OCI-LY7 (cell line): Measurements from ENCODE around the gene TMEM123. TPM values are rescaled to one million over a fixed set of nuclear protein-coding genes. Genes with fewer than 3 reads are reported as not detected.
A peak's percentile ranks its signal among the peaks of the same experiment; 100 is the strongest.

Experiments
- BruUV-seq: library from RNA; stranded (reverse); fragments of 400-500 nt; replicated peaks from 2 replicates; lab custom pipeline; 2021; lab: Mats Ljungman, UMichigan
- CTCF ChIA-PET: fragments of 300-600 bp; sonication (Branson Sonifier 250); formaldehyde crosslinking; loops from one replicate; lab custom pipeline; 2022; ENCODE audit warnings: antibody characterized with exemption; ENCODE audit not compliant: unreplicated experiment; lab: Charles Lee
- POLR2A ChIA-PET: fragments of 300-600 bp; sonication (Branson Sonifier 250); formaldehyde crosslinking; loops from one replicate; lab custom pipeline; 2022; ENCODE audit warnings: antibody characterized with exemption; lab: Charles Lee
- DNase-seq: peaks from one replicate; pipeline ENCODE4 v3.0.0-alpha.2; 2015; ENCODE audit warnings: low spot score
- H2AFZ ChIP-seq: fragments of 200-600 bp; sonication (generic), shearing (Covaris generic); 2 replicates; pipeline ENCODE4 v1.6.1; 2014; ENCODE audit warnings: mild to moderate bottlenecking, antibody characterized with exemption, low read length, moderate library complexity
- H3K27ac ChIP-seq: fragments of 200-600 bp; sonication (generic); 2 replicates; pipeline ENCODE4 v1.5.1; 2014; ENCODE audit warnings: mixed run types, low read depth, mild to moderate bottlenecking, moderate library complexity, low read length, inconsistent platforms; ENCODE audit not compliant: poor library complexity, severe bottlenecking
- H3K36me3 ChIP-seq: fragments of 200-600 bp; sonication (generic); 2 replicates; pipeline ENCODE4 v1.6.1; 2014; ENCODE audit warnings: mild to moderate bottlenecking, antibody characterized with exemption, low read length, moderate library complexity, mixed read lengths; ENCODE audit not compliant: insufficient read depth
- H3K4me1 ChIP-seq: fragments of 200-600 bp; sonication (generic); 2 replicates; pipeline ENCODE4 v1.5.1; 2014; ENCODE audit warnings: mild to moderate bottlenecking, low read length; ENCODE audit not compliant: insufficient read depth, poor library complexity, severe bottlenecking
- H3K4me2 ChIP-seq: fragments of 200-600 bp; sonication (generic); 2 replicates; pipeline ENCODE4 v1.6.1; 2014; ENCODE audit warnings: mild to moderate bottlenecking, low read length
- H3K4me3 ChIP-seq: fragments of 200-600 bp; sonication (generic); 2 replicates; pipeline ENCODE4 v1.5.1; 2014; ENCODE audit warnings: mild to moderate bottlenecking, low read depth, low read length; ENCODE audit not compliant: poor library complexity, severe bottlenecking
- H3K79me2 ChIP-seq: fragments of 200-600 bp; sonication (generic); 2 replicates; pipeline ENCODE4 v1.6.1; 2016; ENCODE audit warnings: low read depth, mild to moderate bottlenecking, low read length, moderate library complexity, mixed read lengths; ENCODE audit not compliant: insufficient read depth
- H3K9me2 ChIP-seq: fragments of 200-600 bp; sonication (generic); 2 replicates; pipeline ENCODE4 v1.6.1; 2016; ENCODE audit warnings: mild to moderate bottlenecking, low read length, mixed read lengths; ENCODE audit not compliant: insufficient read depth
- H3K9me3 ChIP-seq: fragments of 200-600 bp; sonication (generic); 2 replicates; pipeline ENCODE4 v1.6.1; 2014; ENCODE audit warnings: mild to moderate bottlenecking, mixed run types, low read length, mixed read lengths
- H4K20me1 ChIP-seq: fragments of 200-600 bp; sonication (generic); 2 replicates; pipeline ENCODE4 v1.6.1; 2014; ENCODE audit warnings: mild to moderate bottlenecking, antibody characterized with exemption, low read length, moderate library complexity, mixed read lengths; ENCODE audit not compliant: insufficient read depth
- EZH2phosphoT487 ChIP-seq: fragments of 200-600 bp; sonication (generic); IDR thresholded peaks from 2 replicates; pipeline ENCODE4 v1.6.1; 2018; ENCODE audit warnings: low read depth, borderline replicate concordance, mild to moderate bottlenecking, mixed run types, antibody characterized with exemption, low read length, moderate library complexity, mixed read lengths
- intact Hi-C: fragments of 100-400 bp; cut with micrococcal nuclease; formaldehyde crosslinking; loops from one replicate; pipeline ENCODE4 v1.10.0; 2022; ENCODE audit not compliant: unreplicated experiment
- total RNA-seq, 2 experiments: library from RNA; depleted of rRNA in 1 of 2; stranded (reverse); fragments of >200 nt in 1 of 2; shearing (Covaris generic) in 1 of 2; gene quantifications; 2 replicates each; pipeline ENCODE4 v1.2.3, GENCODE V29; 2014 to 2022
- TF ChIP-seq, protein P1 (sequence below): fragments of 200-600 bp; sonication (generic); conservative IDR thresholded peaks from 2 replicates; pipeline ENCODE4 v1.5.1; 2014; ENCODE audit warnings: mild to moderate bottlenecking, antibody characterized with exemption, low read length, moderate library complexity, mixed read lengths

Gene TMEM123
- total RNA-seq, 2 experiments from 2014 or later: 127 to 232 TPM

DNA sequence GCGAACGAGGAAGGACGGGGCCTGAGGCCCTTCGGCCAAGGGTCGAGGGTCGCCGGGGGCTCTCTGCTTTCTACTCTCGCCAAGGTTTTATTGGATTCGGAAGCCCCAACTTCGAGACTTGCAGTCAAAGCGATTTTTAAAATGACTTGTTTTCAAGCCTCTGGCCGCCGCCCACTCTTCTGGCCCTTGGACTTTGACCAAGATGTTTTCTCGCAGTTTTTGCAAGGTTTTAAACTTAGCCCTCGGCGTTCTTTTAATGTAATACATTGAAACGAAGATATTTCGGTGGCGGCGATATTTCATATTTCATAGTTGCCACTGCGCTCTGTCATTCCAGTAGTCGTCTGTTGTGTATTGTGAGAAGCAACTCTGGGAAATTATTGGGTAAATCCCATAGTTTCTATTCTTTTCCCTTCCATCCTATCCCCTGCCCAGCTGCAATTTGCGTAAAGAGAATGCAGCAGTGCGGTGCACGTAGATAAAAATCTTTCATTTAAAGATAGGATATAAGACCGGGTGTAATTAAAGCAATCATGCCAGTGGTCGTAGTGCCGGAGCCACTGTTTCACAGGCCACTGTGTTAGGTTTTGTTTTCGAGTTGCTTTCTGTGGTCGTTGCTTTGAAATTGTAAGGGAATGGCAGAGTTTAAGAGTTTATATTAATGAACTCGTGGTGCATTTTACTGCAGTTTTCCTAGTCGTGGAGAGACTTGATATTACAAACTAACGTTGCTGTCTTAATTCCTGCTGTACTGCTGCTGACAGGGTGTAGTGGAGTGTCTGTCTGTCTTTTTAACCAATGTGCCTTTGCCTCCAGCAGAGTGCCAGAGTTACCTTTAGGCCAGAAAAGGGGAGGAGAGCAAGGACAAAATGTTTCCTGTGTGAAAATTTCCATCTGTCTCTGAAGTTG lies 104.8 kb downstream of the TMEM123 start:
- H3K79me2 ChIP-seq: peaks cover 36% of the 10 kb centered on the region
- no peak for TF ChIP-seq EZH2phosphoT487
- TF ChIP-seq, protein P1, sequence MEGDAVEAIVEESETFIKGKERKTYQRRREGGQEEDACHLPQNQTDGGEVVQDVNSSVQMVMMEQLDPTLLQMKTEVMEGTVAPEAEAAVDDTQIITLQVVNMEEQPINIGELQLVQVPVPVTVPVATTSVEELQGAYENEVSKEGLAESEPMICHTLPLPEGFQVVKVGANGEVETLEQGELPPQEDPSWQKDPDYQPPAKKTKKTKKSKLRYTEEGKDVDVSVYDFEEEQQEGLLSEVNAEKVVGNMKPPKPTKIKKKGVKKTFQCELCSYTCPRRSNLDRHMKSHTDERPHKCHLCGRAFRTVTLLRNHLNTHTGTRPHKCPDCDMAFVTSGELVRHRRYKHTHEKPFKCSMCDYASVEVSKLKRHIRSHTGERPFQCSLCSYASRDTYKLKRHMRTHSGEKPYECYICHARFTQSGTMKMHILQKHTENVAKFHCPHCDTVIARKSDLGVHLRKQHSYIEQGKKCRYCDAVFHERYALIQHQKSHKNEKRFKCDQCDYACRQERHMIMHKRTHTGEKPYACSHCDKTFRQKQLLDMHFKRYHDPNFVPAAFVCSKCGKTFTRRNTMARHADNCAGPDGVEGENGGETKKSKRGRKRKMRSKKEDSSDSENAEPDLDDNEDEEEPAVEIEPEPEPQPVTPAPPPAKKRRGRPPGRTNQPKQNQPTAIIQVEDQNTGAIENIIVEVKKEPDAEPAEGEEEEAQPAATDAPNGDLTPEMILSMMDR: no peak
- H3K4me2 ChIP-seq: peak overlapping the region; percentile 89
- H3K9me2 ChIP-seq: no peaks in the 10 kb centered on the region
- no peaks in the 10 kb centered on the region for H4K20me1 ChIP-seq
- DNase-seq: peak; percentile 53
- peak overlapping the region; percentile 76 for H3K4me3 ChIP-seq
- H3K9me3 ChIP-seq: no peaks in the 10 kb centered on the region
- H3K4me1 ChIP-seq: peaks cover 23% of the 10 kb centered on the region
- peak overlapping the region; percentile 81; the same call in 1 of the 2 replicates for H2AFZ ChIP-seq
- ChIA-PET CTCF (no interaction called here), POLR2A (interaction anchor here (0.7 to 3.1 kb wide), 4 partner anchors 12 to 59 kb away, joined by 4 to 17 read pairs (median 7); no protein-coding TSS in a partner anchor)
- intact Hi-C loops: loop anchor here (1.0 to 2.0 kb wide), 5 partner anchors 26 to 148 kb away; partner anchors contain the start of genes BIRC3 and TMEM123
- peak overlapping the region; percentile 78 for H3K27ac ChIP-seq
- BruUV-seq: no TSS peak
- peaks cover 25% of the 10 kb centered on the region for H3K36me3 ChIP-seq

DNA sequence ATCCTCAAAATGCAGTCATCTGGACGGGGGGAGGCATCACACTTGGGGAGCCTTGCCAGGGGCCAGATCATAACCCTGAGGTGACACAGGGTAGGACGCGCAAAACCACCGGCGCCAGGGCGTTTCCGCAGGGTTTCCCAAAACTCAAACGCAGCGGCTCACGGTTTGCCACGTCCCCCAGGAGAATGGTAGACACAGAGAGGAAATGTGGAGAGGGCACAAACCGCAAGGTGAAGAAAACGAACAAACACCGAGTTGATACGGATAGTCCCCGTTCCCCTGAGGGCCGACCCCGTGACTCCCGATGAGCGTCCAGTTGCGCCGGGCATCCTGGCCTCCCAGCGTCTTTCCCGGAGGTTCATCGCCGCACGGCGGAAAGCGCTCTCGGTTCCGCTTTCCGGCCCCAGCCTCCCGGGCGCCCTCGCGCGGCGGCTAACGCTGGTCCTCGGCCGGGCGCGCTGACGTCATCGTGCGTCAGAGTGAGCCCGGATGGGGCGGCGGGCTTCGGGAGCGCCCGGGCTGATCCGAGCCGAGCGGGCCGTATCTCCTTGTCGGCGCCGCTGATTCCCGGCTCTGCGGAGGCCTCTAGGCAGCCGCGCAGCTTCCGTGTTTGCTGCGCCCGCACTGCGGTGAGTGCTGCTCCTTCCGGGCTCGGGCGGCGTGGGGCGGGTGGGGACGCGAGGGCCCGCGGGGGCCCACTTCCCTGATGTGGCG lies 105.7 kb downstream of the TMEM123 start, which contains the start of gene BIRC2:
BIRC2 (plus strand) TSS at position 467 of the 714 bp plus-strand sequence. CDS start 2,641 bp downstream, outside the sequence.
- no TSS peak for BruUV-seq
- CTCF ChIA-PET: no interaction called here
- intact Hi-C loops: loop anchor here (1.0 to 2.0 kb wide), 5 partner anchors 26 to 148 kb away; partner anchors contain the start of genes BIRC3 and TMEM123

More for the DNA sequence above, 105.7 kb downstream of the TMEM123 start, which contains the start of gene BIRC2:
- POLR2A ChIA-PET: interaction anchor here (0.7 kb wide), 2 partner anchors 26 to 190 kb away, joined by 3 to 4 read pairs; no protein-coding TSS in a partner anchor
- TF ChIP-seq EZH2phosphoT487: no peak
- TF ChIP-seq, protein P1: peak; percentile 75
- Histone ChIP-seq H3K9me3 (no peaks in the 10 kb centered on the region), H3K4me3 (peak within 1 kb of the TSS; percentile 76), H3K9me2 (no peaks in the 10 kb centered on the region), H3K4me2 (peak within 1 kb of the TSS; percentile 89), H3K27ac (peak within 1 kb of the TSS; percentile 78), H3K36me3 (peaks cover 25% of the 10 kb centered on the region), H3K79me2 (peaks cover 36% of the 10 kb centered on the region), H2AFZ (peak within 1 kb of the TSS; percentile 81), H4K20me1 (no peaks in the 10 kb centered on the region), H3K4me1 (peaks cover 25% of the 10 kb centered on the region)
- DNase-seq: peak; percentile 95
